Measurements from ENCODE around the gene SLC5A10.
"Not testable (repeated sequence)": the region's sequence is repeated elsewhere in the genome, so short reads cannot be mapped to it uniquely, and the experiment has no call there.

Gene SLC5A10

GRCh38 chr17:19047510-19047909 is 95.5 kb downstream of the SLC5A10 start:
- not testable (repeated sequence) for DNase-seq

GRCh38 chr17:19048826-19049225 is 96.9 kb downstream of the SLC5A10 start:
- DNase-seq = not testable (repeated sequence)

- DNase-seq = not testable (repeated sequence)
Measured at GRCh38 chr17:19055447-19055846, 103.5 kb downstream of the SLC5A10 start.

GRCh38 chr17:19062009-19062717 is 110.2 kb downstream of the SLC5A10 start:
- not testable (repeated sequence) for DNase-seq

- DNase-seq = not testable (repeated sequence)
Measured at GRCh38 chr17:19062718-19063325, 110.9 kb downstream of the SLC5A10 start.

GRCh38 chr17:19063326-19063956 is 111.5 kb downstream of the SLC5A10 start:
- not testable (repeated sequence) for DNase-seq

- not testable (repeated sequence) for DNase-seq
Measured at GRCh38 chr17:19064378-19064777, 112.4 kb downstream of the SLC5A10 start.

GRCh38 chr17:19070318-19071168 is 118.6 kb downstream of the SLC5A10 start:
- not testable (repeated sequence) for DNase-seq

Data from C1 segment of cervical spinal cord (tissue), 14 donors.